GM18508 (cell line): Measurements from ENCODE around the gene STK40.

Experiments used
- ATAC-seq: cut with Tn5 transposase; IDR thresholded peaks from one replicate; pipeline ENCODE4 v1.9.1; 2021; ENCODE audit warnings: moderate number of reproducible peaks; ENCODE audit not compliant: insufficient read depth, unreplicated experiment

The STK40 gene

DNA sequence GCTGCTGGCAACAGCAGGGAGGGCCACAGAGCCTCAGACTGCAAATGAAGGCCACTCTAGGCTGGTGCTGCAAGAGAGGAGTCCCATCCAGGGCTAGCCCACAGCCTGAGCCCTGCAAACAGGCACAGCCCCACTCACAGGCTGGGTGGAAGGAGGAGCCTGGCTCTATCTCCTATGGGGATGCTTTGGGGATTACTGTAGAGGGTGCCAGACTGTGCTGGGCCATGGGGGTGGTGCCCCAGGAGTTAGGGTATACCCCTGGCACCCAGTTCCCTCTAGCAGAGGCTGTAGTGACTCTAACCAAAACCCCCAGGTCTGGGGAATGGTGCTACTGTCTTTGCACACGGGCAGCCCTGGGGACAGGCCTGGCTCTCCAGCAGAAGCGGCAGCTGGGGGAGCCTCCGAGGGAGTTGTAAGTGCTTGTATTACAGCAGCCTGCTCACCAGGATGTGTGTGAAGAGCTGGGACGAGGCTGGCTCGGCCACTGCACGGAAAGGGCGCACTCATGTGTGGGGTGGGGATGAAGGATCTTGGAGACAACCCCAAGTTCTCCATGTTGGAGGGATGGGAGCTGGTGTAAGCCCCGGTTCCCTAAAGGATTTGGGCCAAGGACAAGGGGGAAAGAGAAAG is 38.9 kb downstream of the STK40 start:
- ATAC-seq: no peak

- no peak for ATAC-seq
Measured at GRCh38 chr1:36345353-36345752, 40.4 kb downstream of the STK40 start.

DNA sequence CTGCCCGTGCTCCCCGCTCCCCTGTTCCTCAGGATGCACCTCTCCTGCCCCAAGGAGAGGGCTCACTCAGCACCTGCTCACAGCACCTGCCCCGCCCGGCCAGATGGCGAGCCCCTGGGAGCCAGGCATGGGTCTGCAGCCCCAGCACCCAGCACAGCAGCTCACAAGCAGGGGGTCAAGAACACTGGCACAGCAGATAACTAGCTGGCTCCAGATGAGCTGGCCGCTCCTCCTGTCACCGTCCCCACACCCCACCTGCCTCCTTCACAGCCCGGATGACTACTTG is 41.4 kb downstream of the STK40 start:
- no peak for ATAC-seq

- no peak for ATAC-seq
Measured at GRCh38 chr1:36343651-36344394, 41.9 kb downstream of the STK40 start.

DNA sequence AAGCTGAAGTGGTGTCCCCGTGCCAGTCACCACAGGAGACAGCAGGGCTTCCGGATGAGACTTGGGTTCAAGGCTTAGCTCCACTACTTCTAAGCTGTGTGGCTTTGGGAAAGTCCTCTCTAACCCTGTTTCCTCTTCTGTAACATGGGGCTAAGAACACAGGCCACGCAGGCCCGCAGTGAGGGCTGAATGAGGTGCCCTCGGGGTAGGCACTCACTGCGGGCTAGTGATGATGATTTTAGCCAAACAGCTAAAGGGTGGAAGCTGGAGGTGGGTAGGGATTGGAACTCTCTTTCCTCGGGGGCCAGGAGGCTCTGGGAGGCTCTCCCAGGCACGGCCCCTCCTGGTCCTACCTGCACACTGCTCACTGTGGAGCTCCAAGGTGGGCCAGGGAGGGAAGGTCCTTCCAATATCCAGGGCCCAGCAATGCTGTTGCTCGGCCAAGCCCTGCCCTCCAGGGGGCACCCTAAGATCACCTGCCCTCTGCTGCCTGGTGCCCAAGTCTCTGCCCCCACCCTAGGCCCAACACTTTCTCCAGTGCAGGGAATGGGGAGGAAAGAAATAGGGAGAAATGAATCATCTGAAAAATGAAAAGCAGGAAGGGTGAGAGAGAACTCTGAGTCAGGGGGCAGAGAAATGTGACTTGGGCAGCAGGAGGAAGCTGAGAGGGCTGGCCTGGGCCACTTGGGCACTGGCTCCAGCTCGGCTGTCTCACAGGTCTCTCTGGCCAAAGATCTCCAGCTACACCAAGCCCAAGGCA is 43.1 kb downstream of the STK40 start:
- ATAC-seq: no peak

GRCh38 chr1:36341626-36342320 is 44.0 kb downstream of the STK40 start:
- no peak for ATAC-seq

DNA sequence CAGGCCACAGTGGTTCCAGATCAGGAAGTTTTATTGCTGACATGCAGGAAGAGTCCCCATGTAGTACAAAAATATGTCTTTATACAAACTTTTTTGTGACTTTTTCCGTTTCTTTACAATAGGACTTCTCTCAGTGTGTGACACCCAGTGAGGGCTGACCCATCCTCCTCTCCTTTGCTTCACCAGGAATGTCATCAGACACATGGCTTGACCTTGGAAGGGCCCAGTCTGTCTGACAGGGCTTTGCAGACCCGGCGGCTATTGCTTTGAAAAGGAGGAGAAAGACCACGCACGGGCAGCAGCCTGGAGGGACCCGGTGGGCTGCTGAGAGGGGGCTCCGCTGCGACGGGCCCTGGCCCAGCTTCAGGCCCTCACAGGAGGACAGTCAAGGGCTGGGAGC is 46.1 kb downstream of the STK40 start:
- ATAC-seq: no peak

DNA sequence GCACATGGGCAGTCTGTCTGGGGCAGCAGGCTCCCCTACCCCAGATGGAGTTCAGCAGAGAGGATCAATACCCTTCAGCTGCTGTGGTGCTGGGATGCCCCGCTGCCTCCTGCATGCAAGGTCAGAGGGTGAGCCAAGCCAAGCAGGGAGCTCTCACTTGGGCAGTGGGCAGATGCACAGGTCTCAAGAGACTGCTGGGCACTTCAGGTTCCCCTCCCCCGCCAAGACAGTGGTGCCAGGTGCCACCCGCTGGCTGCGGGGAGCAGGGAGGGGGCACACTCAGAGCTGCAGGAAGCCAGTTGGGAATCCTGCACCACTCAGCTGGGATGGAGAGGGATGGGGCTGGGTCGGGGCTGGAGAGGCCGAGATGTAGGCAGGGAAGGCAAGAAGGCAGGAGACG is 46.5 kb downstream of the STK40 start:
- ATAC-seq: no peak

DNA sequence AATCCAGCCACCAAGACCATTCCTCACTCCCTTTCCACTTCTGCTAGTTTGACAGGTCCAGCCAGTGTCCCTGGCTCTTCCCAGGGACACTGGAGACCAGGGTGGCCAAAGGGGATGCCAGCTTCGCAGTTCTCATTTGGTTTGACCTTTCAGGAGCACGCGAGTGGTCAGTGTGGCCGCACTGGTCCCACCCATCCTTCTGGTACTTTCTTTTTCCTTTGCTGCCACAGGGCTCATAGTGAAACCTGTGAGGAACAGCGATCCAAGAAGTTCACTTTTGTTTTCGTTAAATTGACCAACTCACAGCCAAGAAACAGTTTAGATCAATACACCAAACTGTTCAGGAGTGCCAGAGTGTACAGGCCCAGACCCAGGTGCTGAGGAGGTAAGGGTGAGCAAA is 47.9 kb downstream of the STK40 start:
- ATAC-seq: no peak

DNA sequence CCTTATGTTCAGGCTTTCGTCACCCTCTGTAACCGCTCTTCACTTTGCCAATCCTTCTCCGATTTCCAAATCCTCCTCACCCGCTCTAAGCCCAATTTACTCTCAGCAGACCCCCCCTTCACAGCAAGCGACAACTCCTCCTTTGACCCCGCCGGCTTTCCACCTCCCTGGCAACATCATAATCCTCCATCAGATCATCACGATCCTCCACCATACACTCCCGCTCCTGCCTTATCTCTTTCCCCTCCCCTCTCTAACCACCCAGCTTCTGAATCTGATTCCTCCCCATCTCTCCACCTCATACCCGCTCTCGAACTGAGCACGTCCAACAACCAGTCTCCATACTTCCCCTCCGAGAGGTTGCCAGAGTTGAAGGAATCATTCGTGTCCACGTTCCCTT is 54.8 kb downstream of the STK40 start:
- no peak for ATAC-seq

- no peak for ATAC-seq
Measured at GRCh38 chr1:36329817-36330216, 55.9 kb downstream of the STK40 start.

GRCh38 chr1:36328713-36329112 is 57.0 kb downstream of the STK40 start:
- no peak for ATAC-seq

GRCh38 chr1:36328088-36328480 is 57.6 kb downstream of the STK40 start:
- no peak for ATAC-seq

DNA sequence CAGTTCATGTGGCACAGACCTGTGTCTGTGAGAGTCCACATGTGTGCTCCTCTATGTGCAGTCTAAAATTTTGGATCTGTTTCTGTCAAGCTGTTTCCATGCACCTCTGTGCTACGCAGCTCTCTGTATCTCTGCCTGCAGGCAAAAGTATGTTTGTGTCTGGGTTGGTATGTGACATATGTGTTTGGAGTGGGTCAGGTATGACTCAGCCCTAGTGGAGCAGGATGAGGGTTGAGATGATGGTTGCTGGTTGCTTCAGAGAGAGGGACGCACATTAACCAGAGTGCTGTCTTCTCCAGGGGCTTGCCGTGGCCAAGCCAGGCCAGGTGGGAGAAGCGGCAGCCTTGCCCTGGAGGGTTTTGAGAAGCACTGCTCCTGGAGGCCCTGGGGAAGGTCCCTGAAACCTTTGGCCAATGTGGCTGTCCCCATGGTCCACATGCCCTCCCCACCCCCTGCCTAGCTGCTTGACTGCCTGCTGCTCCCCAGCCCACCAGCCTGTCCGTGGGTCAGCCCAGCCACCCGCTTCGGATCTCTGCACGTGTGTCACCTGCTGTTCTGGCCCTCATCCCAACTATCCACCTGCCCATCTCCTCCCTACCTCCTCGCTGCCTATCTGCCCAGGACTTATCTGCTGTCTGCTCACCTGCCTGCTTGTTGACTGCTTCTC is 58.2 kb downstream of the STK40 start:
- ATAC-seq: no peak

- ATAC-seq: no peak
Measured at GRCh38 chr1:36326499-36326898, 59.2 kb downstream of the STK40 start.

DNA sequence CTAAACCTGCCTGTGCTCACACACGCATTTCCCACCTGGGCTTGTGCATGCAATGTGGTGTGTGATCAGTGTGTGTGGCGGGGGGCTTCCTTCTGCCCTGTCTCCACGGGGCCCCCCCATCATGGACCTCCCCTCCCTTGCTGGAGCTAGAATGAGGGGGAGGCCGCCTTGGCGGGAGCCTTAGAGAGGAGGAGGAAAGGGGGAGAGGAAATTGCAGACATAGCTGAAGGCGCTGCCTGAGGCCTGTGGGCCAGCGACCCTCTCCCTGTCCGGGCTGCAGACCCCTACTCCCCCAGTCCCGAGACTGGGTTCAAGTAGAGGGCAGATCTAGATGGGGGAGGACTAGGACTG is 61.4 kb downstream of the STK40 start:
- no peak for ATAC-seq

DNA sequence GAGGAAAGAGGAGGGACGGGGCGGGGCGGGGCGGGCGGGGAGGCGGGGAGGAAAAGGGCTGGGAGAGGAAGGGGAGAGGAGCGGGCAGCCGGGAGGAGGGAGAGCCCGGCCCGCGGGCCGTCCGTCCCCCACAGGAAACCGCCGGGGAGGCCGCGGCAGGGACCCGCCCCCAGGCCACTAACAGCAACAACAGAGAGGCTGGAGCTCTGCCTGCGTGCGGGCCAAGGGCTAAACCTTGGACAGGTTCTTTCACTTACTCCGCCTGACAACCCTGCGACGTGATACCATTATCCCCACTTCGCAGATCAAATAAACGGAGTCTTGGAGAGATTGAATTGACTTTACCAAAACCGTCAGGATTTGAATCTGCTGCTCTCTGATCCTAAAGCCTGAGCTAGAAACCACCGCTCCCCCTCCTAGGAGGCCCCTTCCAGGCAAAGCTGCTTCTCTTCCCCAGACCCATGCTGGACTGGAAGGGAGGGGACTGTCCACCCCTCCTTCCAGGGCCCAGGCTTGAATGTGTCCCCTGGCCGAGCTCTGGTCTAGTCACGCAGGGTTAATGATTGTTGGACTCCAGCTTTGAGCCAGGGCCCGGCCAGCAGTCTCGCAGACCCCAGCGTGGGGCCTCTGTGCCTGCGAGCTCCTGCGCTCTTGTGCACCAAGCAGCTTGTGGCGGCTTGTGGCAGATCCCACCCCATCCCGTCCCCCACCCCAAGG is 61.9 kb downstream of the STK40 start, which contains the start of gene EVA1B:
Gene EVA1B (minus strand): TSS at position 10 of the 717 bp plus-strand sequence. CDS start 608 bp downstream, outside the sequence.
- ATAC-seq: no peak

DNA sequence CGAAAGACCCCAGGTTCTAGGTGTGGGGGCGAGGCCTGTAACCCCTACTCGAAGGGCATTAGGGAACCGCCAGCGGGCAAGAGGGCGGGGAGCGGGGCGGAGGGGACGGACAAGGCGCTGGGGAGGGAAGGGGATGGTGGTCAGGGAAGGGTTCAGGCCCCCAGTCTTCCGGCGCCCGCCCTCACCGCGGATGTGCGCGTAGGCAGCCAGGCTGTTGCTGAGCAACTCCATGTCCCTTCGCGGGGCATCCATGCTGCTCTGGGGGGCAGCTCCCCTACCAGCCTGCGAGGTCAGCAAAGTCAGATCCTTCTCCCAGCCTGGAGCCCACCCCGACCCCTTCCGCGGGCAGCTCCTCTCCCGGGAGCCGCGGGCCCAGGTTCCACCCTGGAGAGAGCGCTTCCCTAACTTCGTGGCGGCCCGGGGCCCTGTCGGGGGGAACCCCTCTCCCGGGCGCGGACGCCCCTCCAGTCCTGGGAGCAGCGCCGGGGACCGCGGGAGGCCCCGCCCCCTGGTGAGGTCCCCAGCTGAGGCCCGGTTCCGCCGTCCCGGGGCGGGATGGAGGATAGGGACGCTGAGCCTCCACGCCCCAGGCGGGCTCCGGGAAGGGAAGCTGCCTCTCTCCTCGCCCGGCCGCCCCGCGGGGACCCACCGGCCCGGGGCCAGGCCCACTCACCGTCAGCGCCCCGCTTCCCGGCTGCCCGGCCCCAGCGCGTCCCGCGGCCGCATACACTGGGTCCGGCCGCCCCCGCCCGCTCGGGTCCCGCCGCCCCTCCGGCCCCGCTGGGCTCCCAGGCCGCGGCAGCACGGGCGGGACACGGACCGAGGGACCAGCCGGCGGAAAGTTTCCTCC is 62.7 kb downstream of the STK40 start:
- no peak for ATAC-seq
